Chondrocyte (in vitro differentiated cells): ENCODE data around the gene C15orf62. TPM values are rescaled to one million over a fixed set of nuclear protein-coding genes. Genes with fewer than 3 reads are reported as not detected.

Experiments
- DNase-seq: peaks from one replicate; pipeline ENCODE4 v3.0.0; 2021; ENCODE audit warnings: mixed read lengths, low spot score
- H3K27ac Mint-ChIP-seq: one replicate; pipeline ENCODE4 v1.8.0; 2021; ENCODE audit warnings: mild to moderate bottlenecking, moderate library complexity, mixed read lengths; ENCODE audit not compliant: unreplicated experiment
- H3K27me3 Mint-ChIP-seq: 2 replicates; pipeline ENCODE4 v1.8.0; 2021; ENCODE audit warnings: low read depth, mixed read lengths
- H3K36me3 Mint-ChIP-seq: 2 replicates; pipeline ENCODE4 v1.8.0; 2021; ENCODE audit warnings: low read depth, mixed read lengths
- H3K4me1 Mint-ChIP-seq: 2 replicates; pipeline ENCODE4 v1.8.0; 2021; ENCODE audit warnings: low read depth, mild to moderate bottlenecking, mixed read lengths
- H3K4me3 Mint-ChIP-seq: one replicate; pipeline ENCODE4 v1.8.0; 2021; ENCODE audit warnings: mild to moderate bottlenecking, moderate library complexity, mixed read lengths; ENCODE audit not compliant: unreplicated experiment
- H3K9me3 Mint-ChIP-seq: 2 replicates; pipeline ENCODE4 v1.8.0; 2021; ENCODE audit warnings: low read depth, mixed read lengths
- total RNA-seq: library from RNA; stranded (reverse); gene quantifications from 3 replicates; pipeline ENCODE4 v1.2.1, GENCODE V29; 2021
- TF ChIP-seq, protein P1 (sequence below): fragments of 200-600 bp; sonication (generic); IDR thresholded peaks from 2 replicates; pipeline ENCODE4 v1.5.0; 2021; ENCODE audit warnings: antibody characterized with exemption, mild to moderate bottlenecking, moderate library complexity

The C15orf62 gene
- total RNA-seq, 1 donor from 2014 or later = 0.12 TPM

DNA sequence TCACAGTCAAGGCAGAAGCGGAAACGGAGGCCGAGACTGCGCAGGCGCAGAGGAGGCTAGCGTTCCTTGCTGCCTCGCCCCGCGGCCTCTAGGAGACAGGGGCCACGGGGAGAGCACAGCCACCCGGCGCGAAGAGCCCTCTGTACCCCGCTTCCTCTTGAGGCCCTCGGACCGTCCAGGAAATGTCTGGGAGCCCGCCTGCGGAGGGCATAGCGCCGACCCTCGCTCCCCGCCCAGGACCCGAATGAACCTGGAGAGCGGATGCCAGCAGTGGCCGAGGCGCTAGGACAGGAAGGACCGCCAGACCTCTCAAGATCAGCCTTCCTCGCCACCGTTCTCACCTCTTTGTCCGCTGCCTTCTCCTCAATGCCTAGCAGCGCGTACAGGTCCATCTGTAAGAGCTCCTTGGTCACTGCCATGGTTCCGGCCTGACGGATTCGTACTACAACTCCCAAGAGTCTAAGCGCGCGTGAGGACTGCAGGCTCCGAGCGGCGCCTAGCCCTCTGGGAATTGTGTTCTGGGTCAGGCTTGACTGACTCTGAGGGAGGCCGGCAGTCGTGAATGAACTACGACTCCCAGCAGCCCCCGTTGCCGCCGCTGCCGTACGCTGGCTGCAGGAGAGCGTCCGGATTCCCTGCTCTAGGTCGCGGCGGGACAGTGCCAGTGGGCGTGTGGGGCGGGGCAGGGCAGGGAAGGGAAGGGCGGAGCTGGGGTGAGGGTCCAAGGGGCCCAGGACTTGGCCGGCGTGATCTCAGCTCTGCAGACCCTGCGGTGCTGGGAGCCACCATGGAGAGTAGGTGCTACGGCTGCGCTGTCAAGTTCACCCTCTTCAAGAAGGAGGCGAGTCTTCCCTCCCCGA lies 37.5 kb downstream of the C15orf62 start, which contains the start of the genes DNAJC17 and ZFYVE19:
TSS of gene DNAJC17 (minus strand) at position 446 of the 860 bp plus-strand sequence. CDS start at position 419, 27 bp downstream.
TSS of gene ZFYVE19 (plus strand) at position 62 of the 860 bp plus-strand sequence. CDS start at position 563, 501 bp downstream.
- H3K9me3 Mint-ChIP-seq = no peaks in the 10 kb centered on the region
- TF ChIP-seq, protein P1, sequence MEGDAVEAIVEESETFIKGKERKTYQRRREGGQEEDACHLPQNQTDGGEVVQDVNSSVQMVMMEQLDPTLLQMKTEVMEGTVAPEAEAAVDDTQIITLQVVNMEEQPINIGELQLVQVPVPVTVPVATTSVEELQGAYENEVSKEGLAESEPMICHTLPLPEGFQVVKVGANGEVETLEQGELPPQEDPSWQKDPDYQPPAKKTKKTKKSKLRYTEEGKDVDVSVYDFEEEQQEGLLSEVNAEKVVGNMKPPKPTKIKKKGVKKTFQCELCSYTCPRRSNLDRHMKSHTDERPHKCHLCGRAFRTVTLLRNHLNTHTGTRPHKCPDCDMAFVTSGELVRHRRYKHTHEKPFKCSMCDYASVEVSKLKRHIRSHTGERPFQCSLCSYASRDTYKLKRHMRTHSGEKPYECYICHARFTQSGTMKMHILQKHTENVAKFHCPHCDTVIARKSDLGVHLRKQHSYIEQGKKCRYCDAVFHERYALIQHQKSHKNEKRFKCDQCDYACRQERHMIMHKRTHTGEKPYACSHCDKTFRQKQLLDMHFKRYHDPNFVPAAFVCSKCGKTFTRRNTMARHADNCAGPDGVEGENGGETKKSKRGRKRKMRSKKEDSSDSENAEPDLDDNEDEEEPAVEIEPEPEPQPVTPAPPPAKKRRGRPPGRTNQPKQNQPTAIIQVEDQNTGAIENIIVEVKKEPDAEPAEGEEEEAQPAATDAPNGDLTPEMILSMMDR = peak; percentile 47
- peaks cover 16% of the 10 kb centered on the region for H3K4me1 Mint-ChIP-seq
- peak within 1 kb of the TSS; percentile 88 for H3K4me3 Mint-ChIP-seq
- H3K36me3 Mint-ChIP-seq = peaks cover 5% of the 10 kb centered on the region
- peak within 1 kb of the TSS; percentile 90 for H3K27ac Mint-ChIP-seq
- no peaks in the 10 kb centered on the region for H3K27me3 Mint-ChIP-seq
- peak; percentile 99 for DNase-seq

DNA sequence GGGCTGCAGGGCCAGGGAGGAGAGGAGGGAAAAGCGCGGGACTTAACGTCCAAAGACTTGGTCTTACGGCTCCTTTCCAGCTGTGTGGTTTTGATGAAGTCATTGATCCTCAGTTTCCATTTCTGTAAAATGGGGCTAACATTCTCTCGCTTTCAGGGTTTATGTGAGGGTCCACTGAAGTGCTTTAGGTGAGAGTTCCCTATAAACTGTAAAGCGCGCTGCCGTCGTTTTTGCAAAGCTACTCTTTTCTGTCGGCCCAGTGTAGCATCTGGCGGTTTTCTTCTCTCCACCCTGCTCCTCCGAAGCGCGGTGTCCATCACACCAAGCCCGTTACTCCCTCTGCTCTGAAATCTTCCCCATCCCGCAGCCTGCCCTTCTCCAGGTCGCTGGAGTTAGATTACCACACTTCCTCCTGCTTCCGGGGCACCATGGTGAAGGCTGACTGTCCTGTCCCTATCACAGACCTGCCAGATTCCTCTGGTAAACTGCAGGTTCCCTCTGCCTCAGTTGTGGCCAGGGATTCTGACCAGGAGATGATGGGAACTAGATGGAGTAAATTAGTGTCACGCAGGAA lies 38.2 kb downstream of the C15orf62 start:
- TF ChIP-seq, protein P1 = no peak
- Mint-ChIP-seq H3K36me3 (peaks cover 5% of the 10 kb centered on the region), H3K27me3 (no peaks in the 10 kb centered on the region), H3K4me3 (peak overlapping the region; percentile 88), H3K27ac (peak overlapping the region; percentile 32), H3K4me1 (peaks cover 16% of the 10 kb centered on the region), H3K9me3 (no peaks in the 10 kb centered on the region)
- DNase-seq = no peak

DNA sequence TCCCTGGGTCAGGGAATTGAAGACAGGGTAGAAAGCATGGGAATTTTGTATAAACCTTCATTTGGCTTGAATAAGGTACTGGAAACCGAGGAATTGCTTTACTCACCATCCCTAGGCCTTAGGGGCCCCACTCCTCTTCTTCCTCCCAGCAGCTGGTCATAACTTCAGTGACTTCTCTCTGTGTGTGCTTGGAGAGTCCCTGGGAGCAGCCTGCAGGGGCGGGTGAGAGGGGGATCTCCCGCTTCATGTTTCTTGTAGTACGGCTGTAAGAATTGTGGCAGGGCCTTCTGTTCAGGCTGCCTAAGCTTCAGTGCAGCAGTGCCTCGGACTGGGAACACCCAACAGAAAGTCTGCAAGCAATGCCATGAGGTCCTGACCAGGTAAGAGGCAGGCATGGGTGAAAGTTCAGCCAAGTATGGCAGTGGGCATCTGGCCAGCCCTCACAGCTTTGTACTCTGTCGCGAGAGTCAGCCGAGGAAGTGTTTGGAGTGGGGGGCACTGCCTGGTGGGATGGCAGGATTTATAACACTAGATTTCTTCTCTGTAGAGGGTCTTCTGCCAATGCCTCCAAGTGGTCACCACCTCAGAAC lies 39.2 kb downstream of the C15orf62 start:
- TF ChIP-seq, protein P1 = no peak
- Mint-ChIP-seq H3K27me3 (no peaks in the 10 kb centered on the region), H3K9me3 (no peaks in the 10 kb centered on the region), H3K4me3 (no peak overlapping the region), H3K4me1 (peaks cover 16% of the 10 kb centered on the region), H3K27ac (no peak overlapping the region), H3K36me3 (peaks cover 8% of the 10 kb centered on the region)
- DNase-seq = no peak

DNA sequence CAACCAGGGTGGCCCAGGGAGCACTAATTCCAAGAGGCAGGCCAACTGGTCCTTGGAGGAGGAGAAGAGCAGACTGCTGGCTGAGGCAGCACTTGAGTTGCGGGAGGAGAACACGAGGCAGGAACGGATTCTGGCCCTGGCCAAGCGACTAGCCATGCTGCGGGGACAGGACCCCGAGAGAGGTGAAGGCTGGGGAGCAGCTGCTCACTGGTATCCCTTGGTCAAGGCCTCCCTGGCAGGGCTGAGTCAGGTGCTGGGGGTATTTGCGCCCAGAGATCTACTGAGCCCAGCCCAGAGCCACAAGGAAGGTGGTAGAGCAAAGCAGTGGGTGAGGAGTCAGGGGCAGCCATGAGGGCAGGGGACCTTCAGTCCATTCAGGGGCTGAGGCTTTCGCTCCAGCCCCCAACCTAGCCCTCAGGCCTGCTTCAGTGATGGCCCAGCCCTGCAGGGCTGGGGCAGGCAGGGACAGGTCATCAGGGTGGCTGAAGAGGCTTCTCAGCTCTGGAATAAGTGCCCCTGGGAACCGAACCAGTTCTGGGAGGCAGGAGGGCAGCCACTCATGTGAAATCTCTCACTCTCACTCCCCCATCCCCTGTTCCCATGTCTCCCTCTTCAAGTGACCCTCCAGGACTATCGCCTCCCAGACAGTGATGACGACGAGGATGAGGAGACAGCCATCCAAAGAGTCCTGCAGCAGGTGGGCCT lies 43.1 kb downstream of the C15orf62 start:
- no peak overlapping the region for H3K4me3 Mint-ChIP-seq
- peaks cover 13% of the 10 kb centered on the region for H3K36me3 Mint-ChIP-seq
- TF ChIP-seq, protein P1 = no peak
- H3K9me3 Mint-ChIP-seq = no peaks in the 10 kb centered on the region
- H3K27me3 Mint-ChIP-seq = no peaks in the 10 kb centered on the region
- peak; percentile 88 for DNase-seq
- H3K27ac Mint-ChIP-seq = no peak overlapping the region
- peaks cover 12% of the 10 kb centered on the region for H3K4me1 Mint-ChIP-seq
